Neural cell (in vitro differentiated cells): ENCODE measurements around the gene CCDC47. TPM values are rescaled to one million over a fixed set of nuclear protein-coding genes. Genes with fewer than 3 reads are reported as not detected.

Source experiments
- H2AFZ ChIP-seq: fragments of 200-600, 300-800 bp; sonication (generic), shearing (Covaris generic); 2 replicates; pipeline ENCODE4 v1.6.0; 2014; ENCODE audit warnings: low read depth, mild to moderate bottlenecking, antibody characterized with exemption, low read length, moderate library complexity
- H3F3A ChIP-seq: fragments of 200-600 bp; shearing (Covaris generic); 2 replicates; pipeline ENCODE4 v1.6.1; 2016; ENCODE audit warnings: mild to moderate bottlenecking, moderate library complexity, mixed read lengths, antibody characterized with exemption, low read length; ENCODE audit not compliant: insufficient read depth, poor library complexity, severe bottlenecking
- H3K27ac ChIP-seq: fragments of 200-600, 300-800 bp; sonication (generic), shearing (Covaris generic); 2 replicates; pipeline ENCODE4 v1.5.1; 2014; ENCODE audit warnings: mild to moderate bottlenecking, low read length, moderate library complexity
- H3K27me3 ChIP-seq: fragments of 300-800, 200-600 bp; sonication (generic), shearing (Covaris generic); 2 replicates; pipeline ENCODE4 v1.6.0; 2014; ENCODE audit warnings: mild to moderate bottlenecking, low read depth, low read length, moderate library complexity; ENCODE audit not compliant: insufficient read depth
- H3K36me3 ChIP-seq: fragments of 300-800, 200-600 bp; sonication (generic), shearing (Covaris generic); 2 replicates; pipeline ENCODE4 v1.5.1; 2014; ENCODE audit warnings: mild to moderate bottlenecking, antibody characterized with exemption, low read length, moderate library complexity; ENCODE audit not compliant: insufficient read depth
- H3K4me2 ChIP-seq: fragments of 300-800, 200-600 bp; sonication (generic), shearing (Covaris generic); 2 replicates; pipeline ENCODE4 v1.6.0; 2014; ENCODE audit warnings: mild to moderate bottlenecking, low read length
- H3K4me3 ChIP-seq: fragments of 300-800, 200-600 bp; sonication (generic), shearing (Covaris generic); 2 replicates; pipeline ENCODE4 v1.5.1; 2014; ENCODE audit warnings: mild to moderate bottlenecking, low read length, moderate library complexity
- H3K79me2 ChIP-seq: fragments of 200-600 bp; shearing (Covaris generic); replicated peaks from 2 replicates; pipeline ENCODE4 v1.6.0; 2014; ENCODE audit warnings: mild to moderate bottlenecking, low read length, moderate library complexity; ENCODE audit not compliant: insufficient read depth
- H3K9ac ChIP-seq: fragments of 300-800, 200-600 bp; sonication (generic), shearing (Covaris generic); 2 replicates; pipeline ENCODE4 v1.6.1; 2016; ENCODE audit warnings: mild to moderate bottlenecking, low read length, mixed read lengths
- H3K9me2 ChIP-seq: fragments of 200-600 bp; shearing (Covaris generic); 2 replicates; pipeline ENCODE4 v1.6.1; 2016; ENCODE audit warnings: mild to moderate bottlenecking, low read length, mixed read lengths; ENCODE audit not compliant: insufficient read depth
- H3K9me3 ChIP-seq: fragments of 200-600, 300-800 bp; sonication (generic), shearing (Covaris generic); 2 replicates; pipeline ENCODE4 v1.6.1; 2016; ENCODE audit warnings: mild to moderate bottlenecking, mixed run types, low read length, moderate library complexity, mixed read lengths
- H4K20me1 ChIP-seq: fragments of 200-600 bp; shearing (Covaris generic); 2 replicates; pipeline ENCODE4 v1.6.1; 2016; ENCODE audit warnings: mild to moderate bottlenecking, mixed run types; ENCODE audit not compliant: insufficient read depth
- EP300 ChIP-seq: fragments of 450-650 bp; conservative IDR thresholded peaks from 2 replicates; pipeline ENCODE4 v1.6.1; 2014; ENCODE audit warnings: antibody characterized with exemption, mild to moderate bottlenecking, moderate library complexity; ENCODE audit not compliant: poor library complexity, severe bottlenecking
- EZH2 ChIP-seq: fragments of 200-600, 300-800 bp; shearing (Covaris generic), sonication (generic); IDR thresholded peaks from 2 replicates; pipeline ENCODE4 v1.6.1; 2014; ENCODE audit warnings: antibody characterized with exemption, low read length, borderline replicate concordance, mild to moderate bottlenecking; ENCODE audit not compliant: insufficient read depth, poor library complexity, severe bottlenecking
- MXI1 ChIP-seq: fragments of 450-650 bp; conservative IDR thresholded peaks from 2 replicates; pipeline ENCODE4 v1.6.1; 2014; ENCODE audit warnings: antibody characterized with exemption, mild to moderate bottlenecking; ENCODE audit not compliant: poor library complexity, severe bottlenecking
- POLR2AphosphoS5 ChIP-seq: IDR thresholded peaks from 2 replicates; pipeline ENCODE4 v1.6.1; 2012
- RAD21 ChIP-seq: fragments of 450-650 bp; conservative IDR thresholded peaks from 2 replicates; pipeline ENCODE4 v1.6.1; 2014; ENCODE audit warnings: antibody characterized with exemption, mild to moderate bottlenecking, moderate library complexity
- SMC3 ChIP-seq: fragments of 450-650 bp; conservative IDR thresholded peaks from 2 replicates; pipeline ENCODE4 v1.6.1; 2014; ENCODE audit warnings: antibody characterized with exemption, mild to moderate bottlenecking, moderate library complexity; ENCODE audit not compliant: poor library complexity
- TAF1 ChIP-seq: IDR thresholded peaks from 2 replicates; pipeline ENCODE4 v1.6.1; 2012; ENCODE audit warnings: low read depth
- polyA plus RNA-seq: library from polyadenylated mRNA; depleted of rRNA; stranded (reverse); fragments of >200 nt; gene quantifications from 2 replicates; pipeline ENCODE4 v1.2.3, GENCODE V29; 2014
- TF ChIP-seq, protein P1 (sequence below): IDR thresholded peaks from 2 replicates; pipeline ENCODE4 v1.6.1; 2012; ENCODE audit warnings: borderline replicate concordance
- TF ChIP-seq, protein P2 (sequence below): fragments of 450-650 bp; IDR thresholded peaks from 2 replicates; pipeline ENCODE4 v1.5.1; 2014; ENCODE audit warnings: antibody characterized with exemption, mild to moderate bottlenecking, moderate library complexity; ENCODE audit not compliant: poor library complexity, severe bottlenecking

The CCDC47 gene
- polyA plus RNA-seq, 1 donor from 2014 or later = 49.3 TPM

DNA sequence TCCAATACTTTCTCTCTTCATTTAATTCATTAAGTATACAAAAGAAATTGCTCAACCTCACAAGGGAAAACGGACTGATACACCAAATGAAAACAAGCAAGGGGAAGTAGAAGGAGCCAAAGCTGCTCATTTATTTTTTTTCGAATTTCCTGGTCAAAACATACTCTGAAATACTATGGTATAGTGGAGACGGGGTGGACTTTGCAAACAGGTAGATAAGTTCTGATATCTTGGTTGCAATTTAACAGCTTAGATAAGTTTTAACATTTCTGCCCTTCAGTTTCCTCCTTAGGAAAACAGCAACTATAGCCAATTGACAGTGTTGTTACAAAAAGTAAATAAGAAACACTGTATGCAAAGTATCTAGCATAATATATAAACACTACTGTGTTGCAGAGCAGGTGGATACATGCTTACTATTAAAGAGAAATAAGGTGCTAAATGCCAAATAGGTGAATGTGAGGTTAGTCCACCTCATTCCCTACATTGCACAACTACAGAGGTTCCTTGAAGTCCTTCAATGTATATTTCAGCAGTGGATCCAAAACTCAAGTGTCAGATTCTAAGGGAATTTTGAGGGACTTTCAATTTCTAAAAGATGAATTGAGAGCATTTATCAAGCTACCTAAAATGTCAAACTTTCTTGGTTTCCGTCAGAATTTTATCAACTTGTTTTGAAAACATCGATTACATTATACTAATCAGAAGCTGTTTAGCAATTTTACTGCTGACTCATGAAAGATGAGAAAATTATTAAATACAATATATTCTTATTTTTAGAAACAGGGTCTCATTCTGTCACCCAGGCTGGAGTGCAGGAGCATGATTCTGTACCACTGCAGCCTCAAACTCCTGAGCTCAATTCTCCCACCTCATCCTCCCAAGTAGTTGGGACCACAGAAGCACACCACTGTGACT, 11.0 kb downstream of the CCDC47 start:
- H4K20me1 ChIP-seq = no peaks in the 10 kb centered on the region
- no peaks in the 10 kb centered on the region for H3K9me2 ChIP-seq
- H3K4me2 ChIP-seq = no peak overlapping the region
- H3K9me3 ChIP-seq = no peaks in the 10 kb centered on the region
- no peak overlapping the region for H3K27ac ChIP-seq
- no peaks in the 10 kb centered on the region for H3K27me3 ChIP-seq
- no peaks in the 10 kb centered on the region for H3F3A ChIP-seq
- H3K79me2 ChIP-seq = peaks cover 10% of the 10 kb centered on the region
- TF ChIP-seq, protein P1, sequence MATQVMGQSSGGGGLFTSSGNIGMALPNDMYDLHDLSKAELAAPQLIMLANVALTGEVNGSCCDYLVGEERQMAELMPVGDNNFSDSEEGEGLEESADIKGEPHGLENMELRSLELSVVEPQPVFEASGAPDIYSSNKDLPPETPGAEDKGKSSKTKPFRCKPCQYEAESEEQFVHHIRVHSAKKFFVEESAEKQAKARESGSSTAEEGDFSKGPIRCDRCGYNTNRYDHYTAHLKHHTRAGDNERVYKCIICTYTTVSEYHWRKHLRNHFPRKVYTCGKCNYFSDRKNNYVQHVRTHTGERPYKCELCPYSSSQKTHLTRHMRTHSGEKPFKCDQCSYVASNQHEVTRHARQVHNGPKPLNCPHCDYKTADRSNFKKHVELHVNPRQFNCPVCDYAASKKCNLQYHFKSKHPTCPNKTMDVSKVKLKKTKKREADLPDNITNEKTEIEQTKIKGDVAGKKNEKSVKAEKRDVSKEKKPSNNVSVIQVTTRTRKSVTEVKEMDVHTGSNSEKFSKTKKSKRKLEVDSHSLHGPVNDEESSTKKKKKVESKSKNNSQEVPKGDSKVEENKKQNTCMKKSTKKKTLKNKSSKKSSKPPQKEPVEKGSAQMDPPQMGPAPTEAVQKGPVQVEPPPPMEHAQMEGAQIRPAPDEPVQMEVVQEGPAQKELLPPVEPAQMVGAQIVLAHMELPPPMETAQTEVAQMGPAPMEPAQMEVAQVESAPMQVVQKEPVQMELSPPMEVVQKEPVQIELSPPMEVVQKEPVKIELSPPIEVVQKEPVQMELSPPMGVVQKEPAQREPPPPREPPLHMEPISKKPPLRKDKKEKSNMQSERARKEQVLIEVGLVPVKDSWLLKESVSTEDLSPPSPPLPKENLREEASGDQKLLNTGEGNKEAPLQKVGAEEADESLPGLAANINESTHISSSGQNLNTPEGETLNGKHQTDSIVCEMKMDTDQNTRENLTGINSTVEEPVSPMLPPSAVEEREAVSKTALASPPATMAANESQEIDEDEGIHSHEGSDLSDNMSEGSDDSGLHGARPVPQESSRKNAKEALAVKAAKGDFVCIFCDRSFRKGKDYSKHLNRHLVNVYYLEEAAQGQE = no peak
- TF ChIP-seq MXI1 (no peak), RAD21 (no peak), TAF1 (no peak), SMC3 (no peak), EP300 (no peak)
- TF ChIP-seq, protein P2, sequence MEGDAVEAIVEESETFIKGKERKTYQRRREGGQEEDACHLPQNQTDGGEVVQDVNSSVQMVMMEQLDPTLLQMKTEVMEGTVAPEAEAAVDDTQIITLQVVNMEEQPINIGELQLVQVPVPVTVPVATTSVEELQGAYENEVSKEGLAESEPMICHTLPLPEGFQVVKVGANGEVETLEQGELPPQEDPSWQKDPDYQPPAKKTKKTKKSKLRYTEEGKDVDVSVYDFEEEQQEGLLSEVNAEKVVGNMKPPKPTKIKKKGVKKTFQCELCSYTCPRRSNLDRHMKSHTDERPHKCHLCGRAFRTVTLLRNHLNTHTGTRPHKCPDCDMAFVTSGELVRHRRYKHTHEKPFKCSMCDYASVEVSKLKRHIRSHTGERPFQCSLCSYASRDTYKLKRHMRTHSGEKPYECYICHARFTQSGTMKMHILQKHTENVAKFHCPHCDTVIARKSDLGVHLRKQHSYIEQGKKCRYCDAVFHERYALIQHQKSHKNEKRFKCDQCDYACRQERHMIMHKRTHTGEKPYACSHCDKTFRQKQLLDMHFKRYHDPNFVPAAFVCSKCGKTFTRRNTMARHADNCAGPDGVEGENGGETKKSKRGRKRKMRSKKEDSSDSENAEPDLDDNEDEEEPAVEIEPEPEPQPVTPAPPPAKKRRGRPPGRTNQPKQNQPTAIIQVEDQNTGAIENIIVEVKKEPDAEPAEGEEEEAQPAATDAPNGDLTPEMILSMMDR = no peak
- no peaks in the 10 kb centered on the region for H3K36me3 ChIP-seq
- no peak overlapping the region for H3K9ac ChIP-seq
- H3K4me3 ChIP-seq = no peak overlapping the region
- H2AFZ ChIP-seq = no peak overlapping the region

DNA sequence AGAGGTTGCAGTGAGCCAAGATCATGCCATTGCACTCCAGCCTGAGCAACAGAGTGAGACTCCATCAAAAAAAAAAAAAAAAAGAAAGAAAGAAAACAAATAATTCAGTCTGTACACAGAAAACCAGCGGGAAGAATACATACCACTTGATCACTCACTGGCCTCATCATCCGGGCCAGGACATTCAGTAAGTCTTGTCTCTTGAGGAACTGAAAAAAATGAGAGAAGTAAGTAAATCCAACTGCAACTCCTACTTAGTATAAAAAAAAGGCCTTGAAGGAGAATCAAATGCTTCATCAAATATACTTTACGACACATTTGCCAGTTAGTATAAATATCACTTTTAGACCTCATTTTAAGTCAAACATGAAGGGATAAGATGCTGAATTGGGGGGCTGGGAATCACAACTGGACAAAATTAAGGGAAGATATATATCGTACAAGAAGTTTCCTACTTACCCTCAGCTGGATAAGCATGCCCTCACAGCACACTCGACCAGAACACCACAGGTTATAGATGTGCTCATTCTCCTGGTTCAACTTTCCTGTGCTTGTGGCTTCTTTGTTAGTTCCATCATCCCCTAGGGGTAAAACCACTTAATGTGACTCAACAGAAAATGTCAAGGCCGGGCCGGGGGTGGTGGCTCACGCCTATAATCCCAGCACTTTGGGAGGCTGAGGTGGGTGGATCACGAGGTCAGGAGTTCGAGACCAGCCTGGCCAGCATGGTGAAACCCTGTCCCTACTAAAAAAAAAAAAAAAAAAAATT, 12.4 kb downstream of the CCDC47 start:
- Histone ChIP-seq H4K20me1 (no peaks in the 10 kb centered on the region), H3K4me2 (no peak overlapping the region), H3K4me3 (no peak overlapping the region), H3K79me2 (peaks cover 5% of the 10 kb centered on the region), H3K36me3 (peaks cover 3% of the 10 kb centered on the region), H3F3A (no peaks in the 10 kb centered on the region), H3K9ac (no peak overlapping the region), H3K9me2 (no peaks in the 10 kb centered on the region), H3K9me3 (no peaks in the 10 kb centered on the region), H3K27me3 (no peaks in the 10 kb centered on the region), H3K27ac (no peak overlapping the region), H2AFZ (no peak overlapping the region)
- TF ChIP-seq EP300 = no peak
- TF ChIP-seq POLR2AphosphoS5 = no peak
- TF ChIP-seq, protein P1 = no peak
- TF ChIP-seq EZH2 = no peak
- TF ChIP-seq TAF1 = no peak
- no peak for TF ChIP-seq MXI1
- TF ChIP-seq SMC3 = no peak
- TF ChIP-seq, protein P2 = no peak
- no peak for TF ChIP-seq RAD21
